Adipose tissue (tissue), 3 donors: Measurements from ENCODE around the gene USP17L12. TPM values are rescaled to one million over a fixed set of nuclear protein-coding genes. Genes with fewer than 3 reads are reported as not detected.
"Not testable (repeated sequence)": the region's sequence is repeated elsewhere in the genome, so short reads cannot be mapped to it uniquely, and the experiment has no call there.

Experiments used
- H3K27ac ChIP-seq: one replicate; pipeline ENCODE4 v1.5.1; 2013; ENCODE audit warnings: low read depth, low read length
- WGBS, 3 donors: extraction: QIAGEN DNeasy Blood & Tissue Kit; methylation state at CpG; one replicate each; pipeline ENCODE4 v1.1.7; 2013; 5-methylcytosine and 5-hydroxymethylcytosine counted together
- polyA plus RNA-seq, 3 donors: library from polyadenylated mRNA; stranded (reverse); fragments of 200-250 nt; gene quantifications; one replicate each; pipeline ENCODE4 v1.2.3, GENCODE V29; 2013
- donor health status: healthy with polysubstance abuse.
- donor health status: Bipolar disorder and iron deficiency.
- donor health status: healthy.

USP17L12 gene, protein sequence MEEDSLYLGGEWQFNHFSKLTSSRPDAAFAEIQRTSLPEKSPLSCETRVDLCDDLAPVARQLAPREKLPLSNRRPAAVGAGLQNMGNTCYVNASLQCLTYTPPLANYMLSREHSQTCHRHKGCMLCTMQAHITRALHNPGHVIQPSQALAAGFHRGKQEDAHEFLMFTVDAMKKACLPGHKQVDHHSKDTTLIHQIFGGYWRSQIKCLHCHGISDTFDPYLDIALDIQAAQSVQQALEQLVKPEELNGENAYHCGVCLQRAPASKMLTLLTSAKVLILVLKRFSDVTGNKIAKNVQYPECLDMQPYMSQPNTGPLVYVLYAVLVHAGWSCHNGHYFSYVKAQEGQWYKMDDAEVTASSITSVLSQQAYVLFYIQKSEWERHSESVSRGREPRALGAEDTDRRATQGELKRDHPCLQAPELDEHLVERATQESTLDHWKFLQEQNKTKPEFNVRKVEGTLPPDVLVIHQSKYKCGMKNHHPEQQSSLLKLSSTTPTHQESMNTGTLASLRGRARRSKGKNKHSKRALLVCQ
- not detected for polyA plus RNA-seq

DNA sequence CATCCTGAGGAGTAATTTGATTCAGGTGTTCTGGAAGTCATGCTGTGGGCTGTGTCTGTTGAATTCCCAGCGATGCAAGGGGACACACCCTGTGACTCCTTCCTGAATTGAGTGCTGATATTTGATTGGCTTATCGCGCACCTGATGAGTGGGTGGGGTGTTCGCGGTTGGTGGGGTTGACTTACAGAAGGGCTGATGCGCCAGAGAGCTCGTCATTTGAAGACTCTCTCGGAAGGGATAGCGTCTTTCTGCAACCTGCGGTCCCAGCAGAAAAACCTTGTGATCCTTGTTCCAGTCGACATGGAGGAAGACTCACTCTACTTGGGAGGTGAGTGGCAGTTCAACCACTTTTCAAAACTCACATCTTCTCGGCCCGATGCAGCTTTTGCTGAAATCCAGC is at the start of gene USP17L12:
Gene USP17L12, plus strand, starts transcription at position 301 of the 400 bp plus-strand sequence. Its CDS starts 0 bp downstream, at position 301.
- H3K27ac ChIP-seq, result not testable (repeated sequence)
- no CpG with 5 or more reads among the region's 13 CpGs for WGBS, 3 donors

DNA sequence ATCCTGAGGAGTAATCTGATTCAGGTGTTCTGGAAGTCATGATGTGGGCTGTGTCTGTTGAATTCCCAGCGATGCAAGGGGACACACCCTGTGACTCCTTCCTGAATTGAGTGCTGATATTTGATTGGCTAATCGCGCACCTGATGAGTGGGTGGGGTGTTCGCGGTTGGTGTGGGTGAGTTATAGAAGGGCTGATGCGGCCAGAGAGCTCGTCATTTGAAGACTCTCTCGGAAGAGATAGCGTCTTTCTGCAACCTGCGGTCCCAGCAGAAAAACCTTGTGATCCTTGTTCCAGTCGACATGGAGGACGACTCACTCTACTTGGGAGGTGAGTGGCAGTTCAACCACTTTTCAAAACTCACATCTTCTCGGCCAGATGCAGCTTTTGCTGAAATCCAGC is 9.6 kb upstream of the USP17L12 start, which contains the start of gene USP17L10:
Gene USP17L10, plus strand, starts transcription at position 301 of the 400 bp plus-strand sequence. Its CDS starts 0 bp downstream, at position 301.
- not testable (repeated sequence) for H3K27ac ChIP-seq
- 92% methylated on average over 13 of the region's 13 CpGs; no CpG with 5 or more reads in 2 of the 3 donors for WGBS, 3 donors

DNA sequence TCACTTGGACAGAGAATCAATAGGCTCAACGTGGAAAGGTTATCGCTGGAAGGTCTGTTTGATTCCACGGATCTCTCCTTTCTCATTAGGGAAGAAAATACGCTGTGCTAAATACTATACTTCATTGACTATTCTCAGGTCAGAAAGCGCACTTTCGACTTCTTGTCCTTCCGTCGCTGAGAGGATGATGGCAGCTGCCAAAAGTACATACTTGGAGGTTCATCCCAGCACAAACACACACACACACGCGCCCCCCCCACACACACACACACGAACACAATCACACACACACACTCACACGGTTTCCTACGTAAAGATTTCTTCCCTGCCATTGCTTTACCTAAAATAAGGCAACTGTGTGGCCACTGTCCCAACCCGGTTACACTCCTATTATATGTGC is 5.3 kb upstream of the USP17L12 start:
- not testable (repeated sequence) for H3K27ac ChIP-seq
- 68 to 80% (median 79%) methylated on average over 11 of the region's 14 CpGs for WGBS, 3 donors

DNA sequence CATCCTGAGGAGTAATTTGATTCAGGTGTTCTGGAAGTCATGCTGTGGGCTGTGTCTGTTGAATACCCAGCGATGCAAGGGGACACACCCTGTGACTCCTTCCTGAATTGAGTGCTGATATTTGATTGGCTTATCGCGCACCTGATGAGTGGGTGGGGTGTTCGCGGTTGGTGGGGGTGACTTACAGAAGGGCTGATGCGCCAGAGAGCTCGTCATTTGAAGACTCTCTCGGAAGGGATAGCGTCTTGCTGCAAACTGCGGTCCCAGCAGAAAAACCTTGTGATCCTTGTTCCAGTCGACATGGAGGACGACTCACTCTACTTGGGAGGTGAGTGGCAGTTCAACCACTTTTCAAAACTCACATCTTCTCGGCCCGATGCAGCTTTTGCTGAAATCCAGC is 4.8 kb upstream of the USP17L12 start, which contains the start of gene USP17L11:
Gene USP17L11, plus strand, starts transcription at position 301 of the 400 bp plus-strand sequence. Its CDS starts 0 bp downstream, at position 301.
- WGBS, 3 donors, result 91% methylated on average over 10 of the region's 14 CpGs; no CpG with 5 or more reads in 2 of the 3 donors
- H3K27ac ChIP-seq, result not testable (repeated sequence)

DNA sequence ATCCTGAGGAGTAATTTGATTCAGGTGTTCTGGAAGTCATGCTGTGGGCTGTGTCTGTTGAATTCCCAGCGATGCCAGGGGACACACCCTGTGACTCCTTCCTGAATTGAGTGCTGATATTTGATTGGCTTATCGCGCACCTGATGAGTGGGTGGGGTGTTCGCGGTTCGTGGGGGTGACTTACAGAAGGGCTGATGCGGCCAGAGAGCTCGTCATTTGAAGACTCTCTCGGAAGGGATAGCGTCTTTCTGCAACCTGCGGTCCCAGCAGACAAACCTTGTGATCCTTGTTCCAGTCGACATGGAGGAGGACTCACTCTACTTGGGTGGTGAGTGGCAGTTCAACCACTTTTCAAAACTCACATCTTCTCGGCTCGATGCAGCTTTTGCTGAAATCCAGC is 4.6 kb downstream of the USP17L12 start, which contains the start of gene USP17L13:
Gene USP17L13, plus strand, starts transcription at position 301 of the 400 bp plus-strand sequence. Its CDS starts 0 bp downstream, at position 301.
- not testable (repeated sequence) for H3K27ac ChIP-seq
- no CpG with 5 or more reads among the region's 14 CpGs for WGBS, 3 donors

DNA sequence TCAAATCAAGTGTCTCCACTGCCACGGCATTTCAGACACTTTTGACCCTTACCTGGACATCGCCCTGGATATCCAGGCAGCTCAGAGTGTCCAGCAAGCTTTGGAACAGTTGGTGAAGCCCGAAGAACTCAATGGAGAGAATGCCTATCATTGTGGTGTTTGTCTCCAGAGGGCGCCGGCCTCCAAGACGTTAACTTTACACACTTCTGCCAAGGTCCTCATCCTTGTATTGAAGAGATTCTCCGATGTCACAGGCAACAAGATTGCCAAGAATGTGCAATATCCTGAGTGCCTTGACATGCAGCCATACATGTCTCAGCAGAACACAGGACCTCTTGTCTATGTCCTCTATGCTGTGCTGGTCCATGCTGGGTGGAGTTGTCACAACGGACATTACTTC is 10.3 kb downstream of the USP17L12 start:
- H3K27ac ChIP-seq, result not testable (repeated sequence)
- 85 to 92% (median 87%) methylated on average over 5 of the region's 8 CpGs for WGBS, 3 donors

DNA sequence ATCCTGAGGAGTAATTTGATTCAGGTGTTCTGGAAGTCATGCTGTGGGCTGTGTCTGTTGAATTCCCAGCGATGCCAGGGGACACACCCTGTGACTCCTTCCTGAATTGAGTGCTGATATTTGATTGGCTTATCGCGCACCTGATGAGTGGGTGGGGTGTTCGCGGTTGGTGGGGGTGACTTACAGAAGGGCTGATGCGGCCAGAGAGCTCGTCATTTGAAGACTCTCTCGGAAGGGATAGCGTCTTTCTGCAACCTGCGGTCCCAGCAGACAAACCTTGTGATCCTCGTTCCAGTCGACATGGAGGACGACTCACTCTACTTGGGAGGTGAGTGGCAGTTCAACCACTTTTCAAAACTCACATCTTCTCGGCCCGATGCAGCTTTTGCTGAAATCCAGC is 14.1 kb downstream of the USP17L12 start, which contains the start of gene USP17L15:
Gene USP17L15, plus strand, starts transcription at position 301 of the 400 bp plus-strand sequence. Its CDS starts 0 bp downstream, at position 301.
- H3K27ac ChIP-seq, result not testable (repeated sequence)
- no CpG with 5 or more reads among the region's 15 CpGs for WGBS, 3 donors

DNA sequence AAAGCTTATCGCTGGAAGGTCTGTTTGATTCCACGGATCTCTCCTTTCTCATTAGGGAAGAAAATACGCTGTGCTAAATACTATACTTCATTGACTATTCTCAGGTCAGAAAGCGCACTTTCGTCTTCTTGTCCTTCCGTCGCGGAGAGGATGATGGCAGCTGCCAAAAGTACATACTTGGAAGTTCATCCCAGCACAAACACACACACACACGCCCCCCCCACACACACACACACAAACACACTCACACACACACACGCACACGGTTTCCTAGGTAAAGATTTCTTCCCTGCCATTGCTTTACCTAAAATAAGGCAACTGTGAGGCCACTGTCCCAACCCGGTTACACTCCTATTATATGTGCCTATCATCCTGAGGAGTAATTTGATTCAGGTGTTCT is 18.5 kb downstream of the USP17L12 start:
- not testable (repeated sequence) for H3K27ac ChIP-seq
- WGBS, 3 donors, result 75 to 87% (median 76%) methylated on average over 9 to 11 of the region's 12 CpGs

DNA sequence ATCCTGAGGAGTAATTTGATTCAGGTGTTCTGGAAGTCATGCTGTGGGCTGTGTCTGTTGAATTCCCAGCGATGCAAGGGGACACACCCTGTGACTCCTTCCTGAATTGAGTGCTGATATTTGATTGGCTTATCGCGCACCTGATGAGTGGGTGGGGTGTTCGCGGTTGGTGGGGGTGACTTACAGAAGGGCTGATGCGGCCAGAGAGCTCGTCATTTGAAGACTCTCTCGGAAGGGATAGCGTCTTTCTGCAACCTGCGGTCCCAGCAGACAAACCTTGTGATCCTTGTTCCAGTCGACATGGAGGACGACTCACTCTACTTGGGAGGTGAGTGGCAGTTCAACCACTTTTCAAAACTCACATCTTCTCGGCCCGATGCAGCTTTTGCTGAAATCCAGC is 23.6 kb downstream of the USP17L12 start, which contains the start of gene USP17L17:
Gene USP17L17, plus strand, starts transcription at position 301 of the 400 bp plus-strand sequence. Its CDS starts 0 bp downstream, at position 301.
- WGBS, 3 donors, result 88 to 99% (median 88%) methylated on average over 5 of the region's 14 CpGs
- not testable (repeated sequence) for H3K27ac ChIP-seq

DNA sequence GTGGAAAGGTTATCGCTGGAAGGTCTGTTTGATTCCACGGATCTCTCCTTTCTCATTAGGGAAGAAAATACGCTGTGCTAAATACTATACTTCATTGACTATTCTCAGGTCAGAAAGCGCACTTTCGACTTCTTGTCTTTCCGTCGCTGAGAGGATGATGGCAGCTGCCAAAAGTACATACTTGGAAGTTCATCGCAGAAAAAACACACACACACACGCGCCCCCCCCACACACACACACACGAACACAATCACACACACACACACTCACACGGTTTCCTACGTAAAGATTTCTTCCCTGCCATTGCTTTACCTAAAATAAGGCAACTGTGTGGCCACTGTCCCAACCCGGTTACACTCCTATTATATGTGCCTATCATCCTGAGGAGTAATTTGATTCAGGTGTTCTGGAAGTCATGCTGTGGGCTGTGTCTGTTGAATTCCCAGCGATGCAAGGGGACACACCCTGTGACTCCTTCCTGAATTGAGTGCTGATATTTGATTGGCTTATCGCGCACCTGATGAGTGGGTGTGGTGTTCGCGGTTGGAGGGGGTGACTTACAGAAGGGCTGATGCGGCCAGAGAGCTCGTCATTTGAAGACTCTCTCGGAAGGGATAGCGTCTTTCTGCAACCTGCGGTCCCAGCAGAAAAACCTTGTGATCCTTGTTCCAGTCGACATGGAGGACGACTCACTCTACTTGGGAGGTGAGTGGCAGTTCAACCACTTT is 28.2 kb downstream of the USP17L12 start, which contains the start of gene USP17L18:
Gene USP17L18, plus strand, starts transcription at position 678 of the 728 bp plus-strand sequence. Its CDS starts 0 bp downstream, at position 678.
- WGBS, 3 donors, result 71 to 92% (median 88%) methylated on average over 13 to 20 of the region's 26 CpGs
- H3K27ac ChIP-seq, result not testable (repeated sequence)

DNA sequence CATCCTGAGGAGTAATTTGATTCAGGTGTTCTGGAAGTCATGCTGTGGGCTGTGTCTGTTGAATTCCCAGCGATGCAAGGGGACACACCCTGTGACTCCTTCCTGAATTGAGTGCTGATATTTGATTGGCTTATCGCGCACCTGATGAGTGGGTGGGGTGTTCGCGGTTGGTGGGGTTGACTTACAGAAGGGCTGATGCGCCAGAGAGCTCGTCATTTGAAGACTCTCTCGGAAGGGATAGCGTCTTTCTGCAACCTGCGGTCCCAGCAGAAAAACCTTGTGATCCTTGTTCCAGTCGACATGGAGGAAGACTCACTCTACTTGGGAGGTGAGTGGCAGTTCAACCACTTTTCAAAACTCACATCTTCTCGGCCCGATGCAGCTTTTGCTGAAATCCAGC is 33.1 kb downstream of the USP17L12 start, which contains the start of gene USP17L19:
Gene USP17L19, plus strand, starts transcription at position 301 of the 400 bp plus-strand sequence. Its CDS starts 0 bp downstream, at position 301.
- H3K27ac ChIP-seq, result not testable (repeated sequence)
- no CpG with 5 or more reads among the region's 13 CpGs for WGBS, 3 donors

DNA sequence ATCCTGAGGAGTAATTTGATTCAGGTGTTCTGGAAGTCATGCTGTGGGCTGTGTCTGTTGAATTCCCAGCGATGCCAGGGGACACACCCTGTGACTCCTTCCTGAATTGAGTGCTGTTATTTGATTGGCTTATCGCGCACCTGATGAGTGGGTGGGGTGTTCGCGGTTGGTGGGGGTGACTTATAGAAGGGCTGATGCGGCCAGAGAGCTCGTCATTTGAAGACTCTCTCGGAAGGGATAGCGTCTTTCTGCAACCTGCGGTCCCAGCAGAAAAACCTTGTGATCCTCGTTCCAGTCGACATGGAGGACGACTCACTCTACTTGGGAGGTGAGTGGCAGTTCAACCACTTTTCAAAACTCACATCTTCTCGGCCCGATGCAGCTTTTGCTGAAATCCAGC is 37.9 kb downstream of the USP17L12 start, which contains the start of gene USP17L20:
Gene USP17L20, plus strand, starts transcription at position 301 of the 400 bp plus-strand sequence. Its CDS starts 0 bp downstream, at position 301.
- WGBS, 3 donors, result no CpG with 5 or more reads among the region's 15 CpGs
- not testable (repeated sequence) for H3K27ac ChIP-seq

DNA sequence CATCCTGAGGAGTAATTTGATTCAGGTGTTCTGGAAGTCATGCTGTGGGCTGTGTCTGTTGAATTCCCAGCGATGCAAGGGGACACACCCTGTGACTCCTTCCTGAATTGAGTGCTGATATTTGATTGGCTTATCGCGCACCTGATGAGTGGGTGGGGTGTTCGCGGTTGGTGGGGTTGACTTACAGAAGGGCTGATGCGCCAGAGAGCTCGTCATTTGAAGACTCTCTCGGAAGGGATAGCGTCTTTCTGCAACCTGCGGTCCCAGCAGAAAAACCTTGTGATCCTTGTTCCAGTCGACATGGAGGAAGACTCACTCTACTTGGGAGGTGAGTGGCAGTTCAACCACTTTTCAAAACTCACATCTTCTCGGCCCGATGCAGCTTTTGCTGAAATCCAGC is 42.6 kb downstream of the USP17L12 start, which contains the start of gene USP17L21:
Gene USP17L21, plus strand, starts transcription at position 301 of the 400 bp plus-strand sequence. Its CDS starts 0 bp downstream, at position 301.
- WGBS, 3 donors, result no CpG with 5 or more reads among the region's 13 CpGs
- H3K27ac ChIP-seq, result not testable (repeated sequence)

DNA sequence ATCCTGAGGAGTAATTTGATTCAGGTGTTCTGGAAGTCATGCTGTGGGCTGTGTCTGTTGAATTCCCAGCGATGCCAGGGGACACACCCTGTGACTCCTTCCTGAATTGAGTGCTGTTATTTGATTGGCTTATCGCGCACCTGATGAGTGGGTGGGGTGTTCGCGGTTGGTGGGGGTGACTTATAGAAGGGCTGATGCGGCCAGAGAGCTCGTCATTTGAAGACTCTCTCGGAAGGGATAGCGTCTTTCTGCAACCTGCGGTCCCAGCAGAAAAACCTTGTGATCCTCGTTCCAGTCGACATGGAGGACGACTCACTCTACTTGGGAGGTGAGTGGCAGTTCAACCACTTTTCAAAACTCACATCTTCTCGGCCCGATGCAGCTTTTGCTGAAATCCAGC is 47.4 kb downstream of the USP17L12 start, which contains the start of gene USP17L22:
Gene USP17L22, plus strand, starts transcription at position 301 of the 400 bp plus-strand sequence. Its CDS starts 0 bp downstream, at position 301.
- no CpG with 5 or more reads among the region's 15 CpGs for WGBS, 3 donors
- not testable (repeated sequence) for H3K27ac ChIP-seq
